Heart left ventricle (tissue), 13 donors: ENCODE measurements around the gene CACNA2D3.

Source experiments
- POLR2A ChIP-seq, 2 donors: fragments of 450-650 bp; IDR thresholded peaks; one replicate each; pipeline ENCODE4 v1.6.1; 2017; ENCODE audit warnings: antibody characterized with exemption in 2 of 2, mild to moderate bottlenecking in 2 of 2, moderate library complexity in 2 of 2
- TF ChIP-seq, protein P1 (sequence below), 12 donors: fragments of 200-600 bp; sonication (generic) in 4 of 12; IDR thresholded peaks; one replicate each; pipeline versions ENCODE4 v1.5.0 to v1.8.0; 2018 to 2022; ENCODE audit warnings: antibody characterized with exemption in 12 of 12, mild to moderate bottlenecking in 5 of 12
- donor health status: ischemic (EF 13 %, LVEDD 7.1; RV severe dilation, severe dysfunction).
- donor health status: DM: no; HTN: yes; CAD: no.
- donor health status: DM: no; HTN: no; CAD: no.
- donor health status: ischemic (EF 25% LVEDD 6.9; RV normal size, moderate dysfunction).
- donor health status: ischemic (EF 25% LVEDD 5.7; RV mildly dilated, moderate dysfunction).
- donor health status: ischemic (EF 35%, LVEDD 5.7; RV mildly dilated, moderate dysfunction).
- donor health status: nonischemic (EF 11% LVEDD 7.7; RV severe dilation, severe dysfunction).
- donor health status: DM: yes; HTN: yes; CAD: no.
- donor health status: PGD.
- donor health status: ischemic (EF 29% LVEDD 5.4; RV normal size, mild dysfunction).
- donor health status: nonischemic (EF 23%, LVEDD 6.1; RV moderate dilation, normal function).

DNA sequence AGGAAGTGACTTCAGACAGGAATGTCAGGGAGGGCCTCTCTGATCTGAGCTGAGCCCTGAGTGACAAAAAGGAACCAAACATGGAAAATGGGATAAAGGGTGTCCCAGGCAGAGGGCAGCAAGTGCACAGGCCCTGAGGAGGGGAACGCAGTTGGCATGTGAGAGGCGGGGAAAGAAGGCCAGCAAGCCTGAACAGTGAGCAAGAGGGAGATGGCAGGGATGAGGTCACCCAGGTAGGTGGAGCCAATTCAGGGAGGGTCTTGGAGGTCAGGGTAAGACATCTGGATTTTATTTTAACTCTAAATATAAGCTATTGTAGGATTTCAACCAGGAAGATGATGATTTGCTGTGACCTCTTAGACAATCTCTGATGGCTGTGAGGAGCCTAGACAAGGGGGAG, 637.8 kb downstream of the CACNA2D3 start:
- TF ChIP-seq, protein P1, sequence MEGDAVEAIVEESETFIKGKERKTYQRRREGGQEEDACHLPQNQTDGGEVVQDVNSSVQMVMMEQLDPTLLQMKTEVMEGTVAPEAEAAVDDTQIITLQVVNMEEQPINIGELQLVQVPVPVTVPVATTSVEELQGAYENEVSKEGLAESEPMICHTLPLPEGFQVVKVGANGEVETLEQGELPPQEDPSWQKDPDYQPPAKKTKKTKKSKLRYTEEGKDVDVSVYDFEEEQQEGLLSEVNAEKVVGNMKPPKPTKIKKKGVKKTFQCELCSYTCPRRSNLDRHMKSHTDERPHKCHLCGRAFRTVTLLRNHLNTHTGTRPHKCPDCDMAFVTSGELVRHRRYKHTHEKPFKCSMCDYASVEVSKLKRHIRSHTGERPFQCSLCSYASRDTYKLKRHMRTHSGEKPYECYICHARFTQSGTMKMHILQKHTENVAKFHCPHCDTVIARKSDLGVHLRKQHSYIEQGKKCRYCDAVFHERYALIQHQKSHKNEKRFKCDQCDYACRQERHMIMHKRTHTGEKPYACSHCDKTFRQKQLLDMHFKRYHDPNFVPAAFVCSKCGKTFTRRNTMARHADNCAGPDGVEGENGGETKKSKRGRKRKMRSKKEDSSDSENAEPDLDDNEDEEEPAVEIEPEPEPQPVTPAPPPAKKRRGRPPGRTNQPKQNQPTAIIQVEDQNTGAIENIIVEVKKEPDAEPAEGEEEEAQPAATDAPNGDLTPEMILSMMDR (IDR thresholded peaks at IDR 0.05), result no peak
- TF ChIP-seq POLR2A (IDR thresholded peaks at IDR 0.05), result no peak
